A172 (cell line): ENCODE results near the gene TEX101. TPM values are rescaled to one million over a fixed set of nuclear protein-coding genes. Genes with fewer than 3 reads are reported as not detected.
"Not testable (repeated sequence)": the region's sequence is repeated elsewhere in the genome, so short reads cannot be mapped to it uniquely, and the experiment has no call there.

Experiments
- DNase-seq: peaks from one replicate; pipeline ENCODE4 v3.0.0-alpha.2; 2015; ENCODE audit warnings: low spot score
- total RNA-seq: library from RNA; depleted of rRNA; stranded (reverse); fragments of >200 nt; shearing (Covaris generic); gene quantifications from 2 replicates; pipeline ENCODE4 v1.2.3, GENCODE V29; 2014

Gene TEX101
- total RNA-seq, 1 experiment from 2014 or later, result not detected

GRCh38 chr19:43420954-43421353 is 6.3 kb downstream of the TEX101 start:
- no peak for DNase-seq

- no peak for DNase-seq
Measured at GRCh38 chr19:43422000-43422688, 7.5 kb downstream of the TEX101 start.

- DNase-seq, result no peak
Measured at GRCh38 chr19:43422689-43423066, 8.0 kb downstream of the TEX101 start.

GRCh38 chr19:43423779-43424178 is 9.1 kb downstream of the TEX101 start:
- DNase-seq, result no peak

- DNase-seq, result peak; percentile 46
Measured at GRCh38 chr19:43425567-43426392, 11.1 kb downstream of the TEX101 start.

- DNase-seq, result no peak
Measured at GRCh38 chr19:43429395-43429794, 14.7 kb downstream of the TEX101 start.

- DNase-seq, result no peak
Measured at GRCh38 chr19:43430142-43430710, 15.5 kb downstream of the TEX101 start.

GRCh38 chr19:43430976-43431375 is 16.3 kb downstream of the TEX101 start:
- DNase-seq, result no peak

GRCh38 chr19:43433358-43433673 is 18.6 kb downstream of the TEX101 start:
- DNase-seq, result no peak

GRCh38 chr19:43433689-43434088 is 19.0 kb downstream of the TEX101 start:
- no peak for DNase-seq

- no peak for DNase-seq
Measured at GRCh38 chr19:43435775-43436174, 21.1 kb downstream of the TEX101 start.

GRCh38 chr19:43437284-43437683 is 22.6 kb downstream of the TEX101 start:
- not testable (repeated sequence) for DNase-seq

GRCh38 chr19:43437712-43438111 is 23.0 kb downstream of the TEX101 start:
- no peak for DNase-seq

GRCh38 chr19:43438291-43439031 is 23.8 kb downstream of the TEX101 start:
- DNase-seq, result peak; percentile 97

- DNase-seq, result peak; percentile 98
Measured at GRCh38 chr19:43439032-43439708, 24.5 kb downstream of the TEX101 start.

- DNase-seq, result no peak
Measured at GRCh38 chr19:43439709-43440063, 25.0 kb downstream of the TEX101 start.

GRCh38 chr19:43441716-43442115 is 27.0 kb downstream of the TEX101 start:
- no peak for DNase-seq

GRCh38 chr19:43444091-43444490 is 29.4 kb downstream of the TEX101 start:
- DNase-seq, result not testable (repeated sequence)

- DNase-seq, result no peak
Measured at GRCh38 chr19:43444531-43445287, 30.0 kb downstream of the TEX101 start.

- DNase-seq, result no peak
Measured at GRCh38 chr19:43445426-43445825, 30.7 kb downstream of the TEX101 start.
